Ishikawa (cell line): ENCODE results near the gene CFAP54.
A peak's percentile ranks its signal among the peaks of the same experiment; 100 is the strongest.

ENCODE experiments used
- CEBPB ChIP-seq: IDR thresholded peaks from 2 replicates; pipeline ENCODE4 v1.6.1; 2012
- CREB1 ChIP-seq: IDR thresholded peaks from 2 replicates; pipeline ENCODE4 v1.6.1; 2012; ENCODE audit warnings: low read depth
- EGR1 ChIP-seq: IDR thresholded peaks from 2 replicates; pipeline ENCODE4 v1.6.1; 2012
- EP300 ChIP-seq: IDR thresholded peaks from 2 replicates; pipeline ENCODE4 v1.6.1; 2012; ENCODE audit warnings: borderline replicate concordance
- FOXM1 ChIP-seq: IDR thresholded peaks from 2 replicates; pipeline ENCODE4 v1.6.1; 2012; ENCODE audit warnings: low read depth, borderline replicate concordance
- MAX ChIP-seq: IDR thresholded peaks from 2 replicates; pipeline ENCODE4 v1.6.1; 2012
- NFIC ChIP-seq: IDR thresholded peaks from 2 replicates; pipeline ENCODE4 v1.6.1; 2012
- RAD21 ChIP-seq: IDR thresholded peaks from 2 replicates; pipeline ENCODE4 v1.6.1; 2012; ENCODE audit warnings: low read depth
- REST ChIP-seq: IDR thresholded peaks from 2 replicates; pipeline ENCODE4 v1.6.1; 2012; ENCODE audit warnings: low read depth, mild to moderate bottlenecking
- TAF1 ChIP-seq: IDR thresholded peaks from 2 replicates; pipeline ENCODE4 v1.6.1; 2012; ENCODE audit warnings: low read depth, mild to moderate bottlenecking
- TCF12 ChIP-seq: IDR thresholded peaks from 2 replicates; pipeline ENCODE4 v1.6.1; 2012; ENCODE audit warnings: low read depth
- TEAD4 ChIP-seq: IDR thresholded peaks from 2 replicates; pipeline ENCODE4 v1.6.1; 2012
- USF1 ChIP-seq: IDR thresholded peaks from 2 replicates; pipeline ENCODE4 v1.6.1; 2012
- YY1 ChIP-seq: IDR thresholded peaks from 2 replicates; pipeline ENCODE4 v1.6.1; 2012; ENCODE audit warnings: low read depth
- ZBTB7A ChIP-seq: IDR thresholded peaks from 2 replicates; pipeline ENCODE4 v1.6.1; 2012; ENCODE audit warnings: low read depth

CFAP54 gene

GRCh38 chr12:96623656-96624217 lies 134.4 kb downstream of the CFAP54 start:
- no peak for TF ChIP-seq ZBTB7A
- no peak for TF ChIP-seq TAF1
- no peak for TF ChIP-seq RAD21
- no peak for TF ChIP-seq EGR1
- no peak for TF ChIP-seq NFIC
- TF ChIP-seq TCF12, result no peak
- no peak for TF ChIP-seq EP300
- no peak for TF ChIP-seq YY1
- TF ChIP-seq CREB1, result no peak

- TF ChIP-seq CEBPB, result no peak
- no peak for TF ChIP-seq ZBTB7A
- no peak for TF ChIP-seq TEAD4
- TF ChIP-seq TAF1, result no peak
- TF ChIP-seq FOXM1, result no peak
- TF ChIP-seq REST, result no peak
- no peak for TF ChIP-seq EP300
- no peak for TF ChIP-seq CREB1
- TF ChIP-seq RAD21, result no peak
- TF ChIP-seq YY1, result no peak
- TF ChIP-seq MAX, result no peak
- TF ChIP-seq TCF12, result no peak
- no peak for TF ChIP-seq NFIC
- no peak for TF ChIP-seq EGR1
- TF ChIP-seq USF1, result no peak
Measured at GRCh38 chr12:96635844-96636243, 146.5 kb downstream of the CFAP54 start.

- TF ChIP-seq NFIC (no peak), RAD21 (no peak), USF1 (no peak), CEBPB (no peak), EGR1 (no peak), YY1 (no peak), TCF12 (no peak), ZBTB7A (no peak), MAX (no peak), FOXM1 (no peak), REST (no peak)
Measured at GRCh38 chr12:96636895-96637294, 147.5 kb downstream of the CFAP54 start.

GRCh38 chr12:96648923-96649322 lies 159.5 kb downstream of the CFAP54 start:
- TF ChIP-seq YY1 (no peak), FOXM1 (no peak), NFIC (peak; percentile 64), EP300 (no peak), RAD21 (no peak), USF1 (no peak), TEAD4 (peak; percentile 66), EGR1 (no peak), REST (no peak), CEBPB (no peak), ZBTB7A (no peak), TCF12 (0 out of 2 replicates have a peak, but pooled peaks have one; percentile 24), TAF1 (no peak), MAX (no peak), CREB1 (no peak)
